Glomerular endothelial cell (primary cell): ENCODE measurements around the gene ATP10A. TPM values are rescaled to one million over a fixed set of nuclear protein-coding genes. Genes with fewer than 3 reads are reported as not detected.
"Not testable (repeated sequence)": the region's sequence is repeated elsewhere in the genome, so short reads cannot be mapped to it uniquely, and the experiment has no call there.

Experiments used
- DNase-seq: peaks from one replicate; pipeline ENCODE4 v3.0.0-alpha.2; 2011; ENCODE audit warnings: low read depth, low spot score; ENCODE audit errors: extremely low read depth
- total RNA-seq: library from RNA; depleted of rRNA; stranded (reverse); fragments of >200 nt; gene quantifications from 2 replicates; pipeline ENCODE4 v1.2.3, GENCODE V29; 2015

The ATP10A gene
- total RNA-seq, 1 donor from 2014 or later, result 10.0 TPM

- no peak for DNase-seq
Measured at GRCh38 chr15:25776071-25776746, 86.9 kb downstream of the ATP10A start.

GRCh38 chr15:25775317-25775912 lies 87.7 kb downstream of the ATP10A start:
- DNase-seq, result no peak

- DNase-seq, result no peak
Measured at GRCh38 chr15:25774871-25775270, 88.3 kb downstream of the ATP10A start.

DNA sequence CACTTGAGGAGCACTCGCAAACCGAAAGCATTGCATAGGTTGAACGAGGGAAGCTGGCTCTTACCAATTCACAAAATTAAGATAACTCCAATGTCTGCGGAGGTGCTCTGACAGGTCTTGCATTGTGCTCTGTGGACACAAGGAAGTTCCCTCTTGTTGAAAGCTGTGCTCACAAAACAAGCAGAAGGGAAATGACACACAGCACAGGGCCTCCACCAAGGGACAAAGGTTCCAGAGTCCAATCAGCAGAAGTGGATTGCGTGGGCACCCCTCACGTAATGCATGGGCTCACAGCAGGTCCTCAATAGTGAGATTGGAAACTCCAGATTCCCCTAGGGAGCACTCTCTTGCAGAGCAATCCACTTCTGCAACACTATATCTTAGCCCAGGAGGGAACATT lies 89.9 kb downstream of the ATP10A start:
- no peak for DNase-seq

GRCh38 chr15:25772500-25772899 lies 90.6 kb downstream of the ATP10A start:
- DNase-seq, result no peak

GRCh38 chr15:25771736-25772135 lies 91.4 kb downstream of the ATP10A start:
- not testable (repeated sequence) for DNase-seq

- DNase-seq, result no peak
Measured at GRCh38 chr15:25771338-25771706, 91.8 kb downstream of the ATP10A start.

GRCh38 chr15:25770618-25771337 lies 92.3 kb downstream of the ATP10A start:
- no peak for DNase-seq

DNA sequence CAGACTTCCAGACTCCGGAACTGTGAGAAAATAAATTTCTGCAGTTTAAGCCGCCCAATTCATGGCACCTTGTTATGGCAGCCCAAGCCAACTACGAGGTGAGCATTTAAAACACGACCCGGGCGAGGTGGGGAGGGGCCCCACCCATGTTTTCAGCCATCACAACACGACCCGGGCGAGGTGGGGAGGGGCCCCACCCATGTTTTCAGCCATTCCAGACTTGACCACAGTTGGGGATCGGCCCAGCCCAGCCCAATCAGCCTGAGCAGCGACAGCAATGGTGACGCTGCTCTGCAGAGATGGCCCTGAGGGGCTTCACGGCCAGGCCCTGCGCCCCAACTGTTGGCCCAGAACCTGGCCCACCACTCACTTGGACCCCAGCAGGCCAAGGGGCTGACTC lies 93.1 kb downstream of the ATP10A start:
- DNase-seq, result no peak

GRCh38 chr15:25768271-25768670 lies 94.9 kb downstream of the ATP10A start:
- no peak for DNase-seq

DNA sequence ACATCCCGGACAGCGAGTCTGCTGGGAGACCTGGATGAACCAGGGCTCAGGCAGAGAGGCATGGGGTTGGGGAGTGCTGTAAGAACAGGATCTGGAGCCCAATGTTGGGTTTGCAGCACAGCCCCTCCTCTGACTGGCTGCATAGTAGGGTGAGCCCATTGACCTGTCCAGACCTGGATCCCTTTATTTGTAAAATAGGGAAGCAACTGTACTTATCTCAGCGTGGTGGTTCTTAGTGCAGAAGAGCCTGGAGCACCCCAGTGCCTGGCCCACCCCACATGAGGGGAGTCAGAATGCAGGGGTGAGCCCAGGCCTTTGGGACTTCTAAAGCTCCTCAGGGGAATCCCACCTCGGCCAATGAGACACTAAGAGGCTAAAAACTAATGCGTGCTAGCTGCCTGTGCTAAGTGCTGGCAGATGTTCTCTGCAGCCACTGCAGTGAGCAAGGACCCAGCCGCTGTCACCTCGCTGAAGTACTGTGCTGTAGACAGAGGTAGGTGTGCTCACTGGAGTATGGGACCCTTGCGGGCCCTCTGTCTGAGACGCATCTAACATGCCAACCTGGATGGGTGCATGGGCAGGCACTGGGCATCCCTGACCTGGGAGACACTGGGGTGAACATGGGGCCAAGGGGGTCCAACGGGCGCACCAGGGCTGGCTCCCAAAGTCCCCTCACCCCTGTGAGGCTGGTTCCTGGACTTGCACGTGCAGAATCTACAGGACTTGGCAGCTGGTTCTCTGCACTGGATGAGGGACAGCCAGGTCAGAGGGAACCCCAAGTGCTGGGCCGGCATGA lies 95.6 kb downstream of the ATP10A start:
- DNase-seq, result no peak

- DNase-seq, result no peak
Measured at GRCh38 chr15:25766417-25766816, 96.7 kb downstream of the ATP10A start.

DNA sequence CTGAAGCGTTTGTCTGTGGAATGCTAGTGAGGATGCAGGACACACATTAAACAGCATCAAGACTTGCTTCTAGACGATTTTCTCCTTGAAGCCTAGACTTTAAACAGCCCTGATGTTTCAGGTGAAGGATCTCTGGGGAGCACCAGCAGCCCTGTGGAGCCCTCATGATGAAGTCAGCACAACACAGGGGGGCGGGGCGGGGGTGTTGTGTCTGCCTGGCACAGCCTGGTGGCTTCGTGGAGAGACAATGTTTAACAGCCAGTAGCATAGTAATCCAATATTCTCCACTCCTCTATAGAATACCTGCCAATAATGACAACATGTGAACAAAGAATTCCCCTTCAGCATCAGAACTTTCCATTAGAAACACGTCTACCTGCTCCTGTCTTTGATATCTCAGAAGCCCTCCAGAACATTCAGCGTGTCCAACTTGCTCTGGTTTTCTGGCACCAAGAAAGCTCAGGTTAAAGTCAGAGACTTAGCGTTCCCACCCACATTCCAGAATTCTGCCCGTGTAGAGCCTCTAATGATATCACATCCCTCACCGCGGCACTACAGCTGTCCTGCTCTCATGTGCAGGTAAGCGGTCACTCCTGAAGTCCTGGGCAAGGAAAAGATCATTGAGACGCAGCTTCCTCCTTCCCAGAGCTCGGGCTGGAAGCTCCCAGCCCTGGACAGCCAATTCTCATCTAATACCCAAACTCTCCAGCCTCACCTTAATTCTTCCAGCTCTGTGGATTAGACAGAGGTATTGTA lies 98.0 kb downstream of the ATP10A start:
- DNase-seq, result no peak

DNA sequence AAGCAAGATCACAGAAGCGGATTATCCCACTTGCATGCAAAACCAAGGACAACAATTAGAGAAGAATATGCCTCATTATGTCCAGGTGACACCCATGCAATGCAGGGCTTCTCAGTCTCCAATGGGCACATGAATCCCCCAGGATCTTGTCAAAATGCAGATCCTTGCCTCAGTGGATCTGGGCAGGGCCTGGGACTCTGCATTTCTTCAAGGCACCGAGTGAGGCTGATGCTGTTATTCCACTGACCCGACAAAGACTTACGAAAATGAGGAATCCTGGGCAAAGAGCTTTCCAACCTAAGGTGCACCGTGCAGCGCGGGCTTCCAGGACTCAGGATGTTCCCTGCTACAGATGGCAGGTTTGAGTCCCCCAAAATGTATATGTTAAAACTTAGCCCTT lies 99.2 kb downstream of the ATP10A start:
- DNase-seq, result no peak

DNA sequence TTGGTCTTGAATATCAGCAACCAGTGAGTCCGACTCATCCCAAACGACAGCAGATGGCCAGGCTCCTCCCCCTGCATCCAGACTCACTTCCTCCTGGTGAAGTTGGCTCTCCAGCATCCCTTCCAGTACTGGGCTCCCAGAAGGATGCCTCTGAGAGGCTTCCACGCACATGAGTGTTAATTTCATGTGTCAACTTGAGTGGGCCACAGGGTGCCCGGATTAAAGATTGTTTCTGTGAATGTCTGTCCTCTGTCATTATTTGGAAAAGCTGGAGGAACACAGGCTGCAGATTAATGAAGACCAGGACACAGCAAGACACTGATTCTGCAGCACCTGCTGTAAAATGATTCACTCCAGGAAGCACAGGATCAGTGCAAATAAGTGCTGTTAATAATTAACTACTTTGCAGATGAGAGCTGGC lies 99.8 kb downstream of the ATP10A start:
- no peak for DNase-seq

DNA sequence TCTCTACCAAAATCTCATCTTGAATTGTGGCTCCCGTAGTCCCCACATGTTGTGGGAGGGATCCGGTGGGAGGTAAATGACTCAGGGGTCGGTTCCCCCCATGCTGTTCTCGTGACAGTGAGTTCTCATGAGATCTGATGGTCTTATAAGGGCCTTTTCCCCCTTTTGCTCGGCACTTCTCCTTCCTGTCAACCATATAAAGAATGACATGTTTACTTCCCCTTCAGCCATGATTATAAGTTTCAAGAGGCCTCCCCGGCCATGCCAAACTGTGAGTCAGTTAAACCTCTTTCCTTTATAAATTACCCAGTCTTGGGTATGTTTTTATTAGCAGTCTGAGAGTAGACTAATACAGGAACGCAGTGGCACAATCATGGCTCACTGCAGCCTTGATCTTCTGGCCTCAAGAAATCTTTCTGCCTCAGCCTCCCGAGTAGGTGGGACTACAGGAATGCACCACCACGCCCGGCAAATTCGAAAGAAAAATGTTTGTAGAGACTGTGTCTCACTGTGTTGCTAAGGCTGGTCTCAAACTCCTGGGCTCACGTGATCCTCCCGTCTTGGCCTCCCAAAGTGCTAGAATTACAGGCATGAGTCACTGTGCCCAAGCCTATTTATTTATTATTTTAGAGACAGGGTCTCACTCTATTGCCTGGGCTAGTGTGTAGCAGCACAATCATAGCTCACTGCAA lies 101.0 kb downstream of the ATP10A start:
- DNase-seq, result no peak

GRCh38 chr15:25759421-25759820 lies 103.7 kb downstream of the ATP10A start:
- DNase-seq, result no peak

GRCh38 chr15:25758612-25759011 lies 104.5 kb downstream of the ATP10A start:
- DNase-seq, result not testable (repeated sequence)

GRCh38 chr15:25743548-25744275 lies 119.4 kb downstream of the ATP10A start:
- DNase-seq, result no peak
